ENCODE data around the gene DHRSX. TPM values are rescaled to one million over a fixed set of nuclear protein-coding genes. Genes with fewer than 3 reads are reported as not detected.

DHRSX gene
- total and polyA plus RNA-seq, 2 of the 8 experiments (the other 6 are each of a cell fraction or from before 2014, with no cell fraction given), result 35.1 to 43.4 TPM

- FAIRE-seq (no peak), DNase-seq (ENCODE audit: low read depth in 1 of 2, low spot score in 2 of 2) (no peak)
- peaks cover 0 to 4% of the 10 kb centered on the region in 2 experiments for H4K20me1 ChIP-seq (replicated peaks in 1 of 2; ENCODE audit: control insufficient read depth in 1 of 2, insufficient read depth in 2 of 2, low read length in 2 of 2)
- no peak overlapping the region for H3K9ac ChIP-seq (replicated peaks in 1 of 4; ENCODE audit: extremely low read depth in 1 of 4, low read depth in 3 of 4, low read length in 3 of 4)
- no peak overlapping the region for H3K18ac ChIP-seq (ENCODE audit: extremely low read depth, low read length)
- H2BK5ac ChIP-seq (ENCODE audit: low read depth, low read length), result no peak overlapping the region
- peaks cover 13% of the 10 kb centered on the region; the same call in 1 of the 2 replicates for H3K23me2 ChIP-seq (ENCODE audit: low read depth, low read length)
- H4K5ac ChIP-seq (ENCODE audit: insufficient read length, low read depth, low read length), result no peak overlapping the region
- H2BK12ac ChIP-seq (ENCODE audit: low read depth, low read length), result no peak overlapping the region
- no peaks in the 10 kb centered on the region for H3K4me1 ChIP-seq (replicated peaks in 1 of 4; ENCODE audit: control insufficient read depth in 3 of 4, insufficient read depth in 4 of 4, low read length in 3 of 4)
- no peak overlapping the region for H2BK120ac ChIP-seq (replicated peaks; ENCODE audit: low read depth, low read length)
- WGBS, 2 experiments (ENCODE audit: extremely low coverage in 1 of 2, insufficient coverage in 1 of 2, insufficient read length in 1 of 2, insufficient replicate concordance in 2 of 2, low coverage in 1 of 2, low lambda C conversion rate in 2 of 2, missing lambda C conversion rate in 1 of 2), result 88% methylated on average over 1 of the region's 4 CpGs; no CpG with 5 or more reads in 1 of the 2 experiments
- H3K4ac ChIP-seq (replicated peaks; ENCODE audit: insufficient read length, low read depth, low read length), result no peak overlapping the region
- no peak overlapping the region for H2BK20ac ChIP-seq (ENCODE audit: low read length)
- no peak overlapping the region for H3K23ac ChIP-seq (ENCODE audit: insufficient read length)
- no peak overlapping the region for H3K4me3 ChIP-seq (ENCODE audit: extremely low read depth in 1 of 4, insufficient read depth in 2 of 4, low read depth in 3 of 4, low read length in 4 of 4)
- peaks cover 4 to 21% of the 10 kb centered on the region in 2 experiments; a peak in 3 of 4 replicates for H3K79me2 ChIP-seq (ENCODE audit: control insufficient read depth in 1 of 2, insufficient read depth in 2 of 2, low read length in 2 of 2)
- no peak overlapping the region for H2AK5ac ChIP-seq (ENCODE audit: low read depth, low read length)
- H4K91ac ChIP-seq (replicated peaks; ENCODE audit: insufficient read length, low read length), result no peak overlapping the region
- H2AFZ ChIP-seq (ENCODE audit: low read length), result no peak overlapping the region
- H3K56ac ChIP-seq (replicated peaks; ENCODE audit: insufficient read length, low read depth, low read length), result no peak overlapping the region
- H3K9me3 ChIP-seq (ENCODE audit: insufficient read depth in 2 of 2, low read depth in 1 of 2, low read length in 1 of 2), result peaks cover 0 to 8% of the 10 kb centered on the region in 2 experiments; a peak in 3 of 4 replicates
- POLR2A ChIA-PET (ENCODE audit: partially characterized antibody), result no interaction called here
- H3K36me3 ChIP-seq (ENCODE audit: control insufficient read depth in 2 of 4, insufficient read depth in 4 of 4, low read length in 3 of 4), result peaks cover 0 to 3% (median 0%) of the 10 kb centered on the region in 4 experiments; a peak in 2 of 8 replicates
- H3K4me2 ChIP-seq (ENCODE audit: insufficient read depth in 1 of 2, low read depth in 2 of 2, low read length in 2 of 2), result no peak overlapping the region
- CTCF ChIA-PET (ENCODE audit: partially characterized antibody), result no interaction called here
- no peak overlapping the region for H3K14ac ChIP-seq (ENCODE audit: insufficient read length)
- no peak overlapping the region for H3K27ac ChIP-seq (ENCODE audit: low read depth, low read length)
- no peaks in the 10 kb centered on the region for H3K27me3 ChIP-seq (replicated peaks in 1 of 4; ENCODE audit: control insufficient read depth in 3 of 4, extremely low read depth in 1 of 4, insufficient read depth in 3 of 4, low read length in 3 of 4)
- H4K8ac ChIP-seq (ENCODE audit: extremely low read depth, insufficient read depth, low read length), result no peak overlapping the region
- H3K79me1 ChIP-seq (ENCODE audit: low read depth, low read length), result no peaks in the 10 kb centered on the region
- H2BK15ac ChIP-seq (ENCODE audit: low read length), result no peak overlapping the region
- TF ChIP-seq TEAD4 (IDR thresholded peaks at IDR 0.05; ENCODE audit: low read depth, low read length) (no peak), CTCF (IDR thresholded peaks at IDR 0.05; ENCODE audit: control extremely low read depth in 1 of 3, insufficient read depth in 1 of 3, low read depth in 1 of 3, low read length in 3 of 3) (no peak), FOSL1 (IDR thresholded peaks at IDR 0.05; ENCODE audit: insufficient read depth, low read depth, low read length) (no peak)
These were observed 116.3 kb downstream of the DHRSX start for GRCh38 chrX:2384486-2384885.
